ENCODE measurements around the gene PDRG1. TPM values are rescaled to one million over a fixed set of nuclear protein-coding genes. Genes with fewer than 3 reads are reported as not detected.

Gene PDRG1
- total and polyA plus RNA-seq, 12 donors = 6.4 to 12.8 (median 7.5) TPM

DNA sequence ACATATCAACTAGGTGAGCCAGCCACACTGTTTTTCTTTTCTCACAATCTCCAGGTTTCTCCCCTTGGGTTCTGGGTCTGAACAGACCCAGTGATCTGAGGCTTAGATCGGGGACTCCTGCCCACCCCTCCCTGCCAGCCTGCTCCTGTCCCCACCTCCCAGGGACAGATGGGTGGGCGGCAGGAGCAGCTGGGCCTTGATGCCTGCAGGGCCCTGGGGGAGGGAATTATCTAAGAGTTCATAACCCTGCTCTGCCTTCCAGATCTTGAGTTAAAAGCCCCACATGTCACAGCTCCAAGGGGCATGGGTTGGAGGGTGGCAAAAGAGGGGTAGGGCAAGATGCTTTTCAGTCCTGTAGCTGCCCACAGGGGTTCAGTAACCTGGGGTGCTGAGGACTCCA lies 10.9 kb upstream of the PDRG1 start:
- H3K9me3 ChIP-seq = no peaks in the 10 kb centered on the region
- no peak for ATAC-seq
- 49 to 60% methylated on average over 2 of the region's 2 CpGs for WGBS, 2 donors
- H3K4me1 ChIP-seq = peaks cover 0 to 3% (median 0%) of the 10 kb centered on the region in 9 donors
- peaks cover 7 to 38% (median 32%) of the 10 kb centered on the region in 7 donors for H3K27me3 ChIP-seq
- DNase-seq = no peak
- no peaks in the 10 kb centered on the region for H3K36me3 ChIP-seq
- intact Hi-C loops (cut with DNase I) = loop anchor here in 1 of 10 donors (10.0 kb wide), 1 partner anchor 62 kb away; no protein-coding TSS in a partner anchor
- no peak overlapping the region for H3K4me3 ChIP-seq
- TF ChIP-seq, protein P1, sequence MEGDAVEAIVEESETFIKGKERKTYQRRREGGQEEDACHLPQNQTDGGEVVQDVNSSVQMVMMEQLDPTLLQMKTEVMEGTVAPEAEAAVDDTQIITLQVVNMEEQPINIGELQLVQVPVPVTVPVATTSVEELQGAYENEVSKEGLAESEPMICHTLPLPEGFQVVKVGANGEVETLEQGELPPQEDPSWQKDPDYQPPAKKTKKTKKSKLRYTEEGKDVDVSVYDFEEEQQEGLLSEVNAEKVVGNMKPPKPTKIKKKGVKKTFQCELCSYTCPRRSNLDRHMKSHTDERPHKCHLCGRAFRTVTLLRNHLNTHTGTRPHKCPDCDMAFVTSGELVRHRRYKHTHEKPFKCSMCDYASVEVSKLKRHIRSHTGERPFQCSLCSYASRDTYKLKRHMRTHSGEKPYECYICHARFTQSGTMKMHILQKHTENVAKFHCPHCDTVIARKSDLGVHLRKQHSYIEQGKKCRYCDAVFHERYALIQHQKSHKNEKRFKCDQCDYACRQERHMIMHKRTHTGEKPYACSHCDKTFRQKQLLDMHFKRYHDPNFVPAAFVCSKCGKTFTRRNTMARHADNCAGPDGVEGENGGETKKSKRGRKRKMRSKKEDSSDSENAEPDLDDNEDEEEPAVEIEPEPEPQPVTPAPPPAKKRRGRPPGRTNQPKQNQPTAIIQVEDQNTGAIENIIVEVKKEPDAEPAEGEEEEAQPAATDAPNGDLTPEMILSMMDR (IDR thresholded peaks at IDR 0.05) = no peak
- H3K27ac ChIP-seq = no peak overlapping the region

DNA sequence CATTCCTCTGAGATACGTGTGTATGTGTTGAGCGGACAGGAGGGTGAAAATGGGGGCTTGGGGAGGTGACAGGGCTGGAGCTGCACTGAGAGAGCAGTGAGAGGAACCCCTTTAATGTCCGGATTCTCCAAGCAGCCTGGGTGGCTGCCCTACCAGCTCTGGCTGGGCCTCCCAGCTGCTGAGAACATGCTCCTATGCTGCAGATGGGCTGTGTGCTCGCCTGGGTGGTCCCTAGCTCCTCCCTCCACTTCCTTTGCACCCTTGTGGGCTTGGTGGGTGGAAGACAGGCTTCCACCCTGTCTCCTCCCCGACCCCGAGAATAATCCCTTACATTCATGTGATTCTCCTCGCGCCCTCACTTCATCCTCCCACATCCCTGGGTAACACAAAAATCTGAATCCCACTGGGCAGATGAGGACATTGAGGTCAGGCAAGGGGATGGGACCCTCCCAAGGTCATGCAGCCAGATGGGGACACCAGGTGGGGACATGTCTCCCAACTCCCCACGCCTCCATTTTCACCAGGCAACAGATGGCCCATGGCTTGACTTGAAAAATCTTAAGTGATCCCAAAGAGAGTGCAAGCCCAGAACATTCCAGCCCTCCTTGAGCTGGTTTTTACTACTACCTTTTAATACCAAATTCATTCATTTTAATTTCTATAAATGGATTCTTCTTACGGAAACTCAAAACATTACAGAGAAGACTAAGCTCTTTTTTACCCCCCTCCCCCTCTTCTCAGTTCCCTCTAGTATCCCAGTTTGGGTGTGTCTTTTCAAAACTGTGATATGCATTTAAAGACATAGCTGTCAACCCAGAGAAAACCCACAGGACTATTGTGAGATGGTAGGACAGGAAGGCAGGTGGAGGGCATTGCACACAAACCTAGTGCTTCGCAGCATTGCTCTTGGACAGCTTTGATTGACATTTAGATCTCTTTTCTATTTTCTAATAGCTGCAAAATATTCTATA lies 5.0 kb upstream of the PDRG1 start:
- 43 to 46% methylated on average over 11 of the region's 11 CpGs for WGBS, 2 donors

DNA sequence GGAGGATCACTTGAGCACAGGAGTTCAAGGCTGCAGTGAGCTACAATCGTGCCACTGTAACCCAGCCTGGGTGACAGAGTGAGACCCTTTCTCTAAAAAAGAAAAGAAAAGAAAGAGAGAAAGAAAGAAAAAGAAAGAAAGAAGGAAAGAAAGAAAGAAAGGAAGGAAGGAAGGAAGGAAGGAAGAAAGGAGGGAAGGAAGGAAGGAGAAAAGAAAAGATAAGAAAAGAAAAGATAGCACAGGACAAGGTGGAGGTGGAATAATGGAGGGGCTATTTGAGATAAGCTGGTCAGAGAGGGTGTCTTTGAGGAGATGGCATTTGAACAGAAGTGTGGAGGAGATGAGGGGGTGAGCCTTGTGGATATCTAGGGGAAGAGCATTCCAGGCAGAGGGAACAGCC lies 2.7 kb upstream of the PDRG1 start:
- peaks cover 8 to 18% (median 15%) of the 10 kb centered on the region in 9 donors for H3K4me1 ChIP-seq
- no peak overlapping the region for H3K4me3 ChIP-seq
- no peaks in the 10 kb centered on the region for H3K9me3 ChIP-seq
- H3K36me3 ChIP-seq = peaks cover 0 to 7% (median 0%) of the 10 kb centered on the region in 9 donors
- ATAC-seq = no peak
- H3K27ac ChIP-seq = no peak overlapping the region
- intact Hi-C loops (cut with DNase I) = loop anchor here in 6 of 10 donors (5.0 to 10.0 kb wide), 4 partner anchors 70 to 102 kb away; no protein-coding TSS in a partner anchor
- peaks cover 0 to 12% (median 0%) of the 10 kb centered on the region in 7 donors for H3K27me3 ChIP-seq
- TF ChIP-seq, protein P1 (IDR thresholded peaks at IDR 0.05) = no peak
- no peak for DNase-seq
- 73 to 77% methylated on average over 1 of the region's 1 CpG for WGBS, 2 donors

More for the DNA sequence above, 5.0 kb upstream of the PDRG1 start:
- Histone ChIP-seq H3K9me3 (no peaks in the 10 kb centered on the region), H3K36me3 (no peaks in the 10 kb centered on the region), H3K4me1 (peaks cover 0 to 3% (median 0%) of the 10 kb centered on the region in 9 donors), H3K4me3 (no peak overlapping the region), H3K27ac (no peak overlapping the region), H3K27me3 (peaks cover 0 to 12% (median 9%) of the 10 kb centered on the region in 7 donors)
- no peak for ATAC-seq
- intact Hi-C loops (cut with DNase I) = loop anchor here in 2 of 10 donors (5.0 to 10.0 kb wide), 2 partner anchors 68 to 100 kb away; no protein-coding TSS in a partner anchor
- no peak for DNase-seq
- TF ChIP-seq, protein P1 (IDR thresholded peaks at IDR 0.05) = no peak

DNA sequence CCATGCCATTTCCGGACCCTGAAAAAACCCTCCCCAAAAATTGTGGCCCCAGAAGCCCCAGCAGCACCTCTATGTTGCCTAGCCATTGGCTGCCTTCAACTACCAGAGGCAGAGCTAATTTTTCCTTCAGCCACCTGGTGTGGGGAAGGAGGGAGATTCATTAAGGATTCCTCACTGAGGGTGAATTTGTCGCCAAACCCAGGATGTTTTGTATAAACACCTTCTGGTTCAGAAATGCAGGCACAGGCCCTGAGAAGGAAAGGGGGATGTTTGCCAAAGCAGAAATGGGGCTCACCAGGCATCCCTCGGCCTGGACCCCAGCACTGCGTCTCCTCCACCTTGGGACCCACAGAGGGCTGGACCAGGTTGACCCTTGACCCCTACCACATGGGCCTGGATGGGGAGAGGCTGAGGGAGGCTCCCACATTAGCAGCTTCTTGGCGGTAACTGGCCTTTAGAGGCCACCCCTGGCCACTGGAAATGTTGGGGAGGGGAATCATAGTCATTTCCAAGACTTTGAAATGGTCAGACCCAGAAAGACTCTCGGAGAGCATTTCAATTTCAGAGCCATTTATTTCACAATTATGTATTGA lies 1.8 kb upstream of the PDRG1 start:
- intact Hi-C loops (cut with DNase I) = loop anchor here in 9 of 10 donors (2.0 to 10.0 kb wide), 6 partner anchors 71 to 101 kb away; no protein-coding TSS in a partner anchor
- peaks cover 8 to 18% (median 15%) of the 10 kb centered on the region in 9 donors for H3K4me1 ChIP-seq
- H3K9me3 ChIP-seq = no peaks in the 10 kb centered on the region
- 84 to 86% methylated on average over 6 of the region's 6 CpGs for WGBS, 2 donors
- no peak for DNase-seq
- peaks cover 0 to 16% (median 6%) of the 10 kb centered on the region in 9 donors for H3K36me3 ChIP-seq
- TF ChIP-seq, protein P1 (IDR thresholded peaks at IDR 0.05) = no peak
- H3K4me3 ChIP-seq = no peak overlapping the region
- ATAC-seq = no peak
- no peak overlapping the region for H3K27ac ChIP-seq
- H3K27me3 ChIP-seq = peaks cover 0 to 12% (median 0%) of the 10 kb centered on the region in 7 donors
